ENCODE measurements around the gene ALAS2.
A peak's percentile ranks its signal among the peaks of the same experiment; 100 is the strongest.
"Not testable (repeated sequence)": the region's sequence is repeated elsewhere in the genome, so short reads cannot be mapped to it uniquely, and the experiment has no call there.

The ALAS2 gene

GRCh38 chrX:55005256-55005655, 25.5 kb downstream of the ALAS2 start:
- DNase-seq, result no peak

GRCh38 chrX:55004231-55004630, 26.5 kb downstream of the ALAS2 start:
- DNase-seq, result no peak

- peak; percentile 91 for DNase-seq
Measured at GRCh38 chrX:54999717-55000598, 30.8 kb downstream of the ALAS2 start, which contains the start of gene APEX2. Gene APEX2 (plus strand): TSS chrX:55000363. CDS start chrX:55000423, 60 bp downstream.

- DNase-seq, result no peak
Measured at GRCh38 chrX:54995621-54996020, 35.2 kb downstream of the ALAS2 start.

- DNase-seq, result peak; percentile 82
Measured at GRCh38 chrX:54994668-54995351, 36.0 kb downstream of the ALAS2 start.

- DNase-seq, result no peak
Measured at GRCh38 chrX:54994099-54994498, 36.7 kb downstream of the ALAS2 start, which contains the start of gene PFKFB1. Gene PFKFB1 (minus strand): TSS chrX:54994188. CDS start chrX:54994007, 181 bp downstream.

GRCh38 chrX:54992911-54993622, 37.7 kb downstream of the ALAS2 start:
- DNase-seq, result no peak

- no peak for DNase-seq
Measured at GRCh38 chrX:54991706-54992105, 39.1 kb downstream of the ALAS2 start.

GRCh38 chrX:54983306-54983705, 47.5 kb downstream of the ALAS2 start:
- not testable (repeated sequence) for DNase-seq

- DNase-seq, result peak; percentile 2
Measured at GRCh38 chrX:54980334-54980733, 50.4 kb downstream of the ALAS2 start.

GRCh38 chrX:54979432-54979831, 51.3 kb downstream of the ALAS2 start:
- no peak for DNase-seq

GRCh38 chrX:54978448-54978847, 52.3 kb downstream of the ALAS2 start:
- DNase-seq, result no peak

- DNase-seq, result no peak
Measured at GRCh38 chrX:54977387-54977786, 53.4 kb downstream of the ALAS2 start.

GRCh38 chrX:54964766-54965497, 65.8 kb downstream of the ALAS2 start:
- DNase-seq, result no peak

GRCh38 chrX:54961750-54962149, 69.0 kb downstream of the ALAS2 start:
- no peak for DNase-seq

All from MV-4-11 (cell line).